SJCRH30 (cell line): Measurements from ENCODE around the gene IL1RL1. TPM values are rescaled to one million over a fixed set of nuclear protein-coding genes. Genes with fewer than 3 reads are reported as not detected.
A peak's percentile ranks its signal among the peaks of the same experiment; 100 is the strongest.

Experiments
- DNase-seq, 2 experiments: peaks; one replicate each; pipeline ENCODE4 v3.0.0-alpha.2; 2015 to 2020
- H3K27ac ChIP-seq: fragments of 250-450 bp; sonication (Bioruptor Pico); 2 replicates; pipeline ENCODE4 v1.5.1; 2020; ENCODE audit warnings: mild to moderate bottlenecking, moderate library complexity
- H3K27me3 ChIP-seq: fragments of 250-450 bp; sonication (Bioruptor Pico); 2 replicates; pipeline ENCODE4 v1.5.1; 2020; ENCODE audit warnings: mild to moderate bottlenecking, moderate library complexity
- H3K36me3 ChIP-seq: fragments of 250-450 bp; sonication (Bioruptor Pico); 2 replicates; pipeline ENCODE4 v1.5.1; 2020; ENCODE audit warnings: mild to moderate bottlenecking, moderate library complexity
- H3K4me1 ChIP-seq: fragments of 250-450 bp; sonication (Bioruptor Pico); 2 replicates; pipeline ENCODE4 v1.5.1; 2020; ENCODE audit warnings: mild to moderate bottlenecking, moderate library complexity
- H3K4me3 ChIP-seq: fragments of 250-450 bp; sonication (Bioruptor Pico); 2 replicates; pipeline ENCODE4 v1.5.1; 2020; ENCODE audit warnings: mild to moderate bottlenecking, moderate library complexity
- H3K9me3 ChIP-seq: fragments of 250-450 bp; sonication (Bioruptor Pico); replicated peaks from 2 replicates; pipeline ENCODE4 v1.5.1; 2020; ENCODE audit warnings: mild to moderate bottlenecking, moderate library complexity
- total RNA-seq: library from RNA; depleted of rRNA; stranded (reverse); fragments of >200 nt; shearing (Covaris generic); gene quantifications from 2 replicates; pipeline ENCODE4 v1.2.3, GENCODE V29; 2014

The IL1RL1 gene
- total RNA-seq, 1 experiment from 2014 or later, result not detected

GRCh38 chr2:102337481-102338386 is 26.4 kb downstream of the IL1RL1 start:
- no peak for DNase-seq
- Histone ChIP-seq H3K36me3 (no peaks in the 10 kb centered on the region), H3K27me3 (no peaks in the 10 kb centered on the region), H3K9me3 (no peaks in the 10 kb centered on the region), H3K4me1 (no peaks in the 10 kb centered on the region), H3K27ac (no peak overlapping the region), H3K4me3 (no peak overlapping the region)

DNA sequence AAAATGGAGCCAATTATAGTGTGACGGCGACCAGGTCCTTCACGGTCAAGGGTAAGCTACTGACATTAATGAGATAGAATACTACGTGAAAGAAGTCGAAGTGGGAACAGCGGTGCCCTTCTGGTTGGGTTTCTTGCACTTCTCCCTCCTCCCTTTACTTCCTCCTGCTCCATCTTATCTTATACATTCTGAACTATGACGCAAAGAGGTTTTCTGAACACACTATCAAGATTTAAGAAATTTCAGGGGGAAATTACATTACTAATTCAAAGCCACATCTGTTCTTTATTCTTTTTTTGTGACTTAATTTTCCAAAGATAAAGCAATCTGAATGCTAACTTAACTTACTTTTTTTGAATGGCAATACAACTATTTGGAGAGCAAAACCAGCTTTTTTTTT is 29.4 kb downstream of the IL1RL1 start:
- H3K27ac ChIP-seq, result no peak overlapping the region
- DNase-seq, result no peak
- H3K27me3 ChIP-seq, result no peaks in the 10 kb centered on the region
- no peak overlapping the region for H3K4me3 ChIP-seq
- H3K36me3 ChIP-seq, result no peaks in the 10 kb centered on the region
- no peaks in the 10 kb centered on the region for H3K4me1 ChIP-seq
- no peaks in the 10 kb centered on the region for H3K9me3 ChIP-seq

GRCh38 chr2:102342888-102343287 is 31.5 kb downstream of the IL1RL1 start:
- Histone ChIP-seq H3K4me3 (no peak overlapping the region), H3K27me3 (no peaks in the 10 kb centered on the region), H3K9me3 (no peaks in the 10 kb centered on the region), H3K4me1 (no peaks in the 10 kb centered on the region), H3K36me3 (no peaks in the 10 kb centered on the region), H3K27ac (no peak overlapping the region)
- no peak for DNase-seq

GRCh38 chr2:102344397-102344796 is 33.0 kb downstream of the IL1RL1 start:
- H3K4me3 ChIP-seq, result no peak overlapping the region
- no peak for DNase-seq
- H3K4me1 ChIP-seq, result no peaks in the 10 kb centered on the region
- no peaks in the 10 kb centered on the region for H3K36me3 ChIP-seq
- H3K27ac ChIP-seq, result no peak overlapping the region
- H3K9me3 ChIP-seq, result no peaks in the 10 kb centered on the region
- no peaks in the 10 kb centered on the region for H3K27me3 ChIP-seq

DNA sequence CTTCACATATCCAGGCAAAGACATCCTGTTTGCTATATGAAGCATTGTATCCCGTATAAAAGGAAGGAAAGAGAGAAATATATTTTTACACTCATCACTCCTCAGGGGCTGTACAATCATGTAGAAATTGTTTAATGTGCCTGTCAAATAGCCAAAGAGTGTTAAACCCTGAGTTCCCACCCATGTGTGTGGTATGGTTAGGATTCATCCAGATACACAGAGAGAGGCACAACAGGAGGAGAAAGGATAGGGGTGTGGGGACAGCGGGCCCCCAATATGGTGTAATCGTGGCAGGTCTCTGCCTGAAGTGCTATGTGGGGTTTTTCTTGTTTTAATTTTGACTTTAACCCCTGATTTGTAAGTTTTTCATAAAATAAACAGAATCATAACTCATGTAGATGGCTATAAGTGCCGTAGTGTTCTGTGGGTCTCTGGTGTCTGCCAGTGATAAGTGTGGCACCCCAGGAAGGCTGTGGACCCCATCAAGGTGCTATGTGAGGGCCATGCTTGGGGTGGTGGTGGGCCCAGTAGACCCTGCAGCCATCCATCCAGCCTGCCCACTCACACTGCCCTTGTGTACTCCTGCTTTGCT is 34.1 kb downstream of the IL1RL1 start:
- H3K4me1 ChIP-seq, result no peaks in the 10 kb centered on the region
- no peaks in the 10 kb centered on the region for H3K27me3 ChIP-seq
- H3K9me3 ChIP-seq, result no peaks in the 10 kb centered on the region
- H3K27ac ChIP-seq, result no peak overlapping the region
- no peaks in the 10 kb centered on the region for H3K36me3 ChIP-seq
- no peak for DNase-seq
- H3K4me3 ChIP-seq, result no peak overlapping the region

DNA sequence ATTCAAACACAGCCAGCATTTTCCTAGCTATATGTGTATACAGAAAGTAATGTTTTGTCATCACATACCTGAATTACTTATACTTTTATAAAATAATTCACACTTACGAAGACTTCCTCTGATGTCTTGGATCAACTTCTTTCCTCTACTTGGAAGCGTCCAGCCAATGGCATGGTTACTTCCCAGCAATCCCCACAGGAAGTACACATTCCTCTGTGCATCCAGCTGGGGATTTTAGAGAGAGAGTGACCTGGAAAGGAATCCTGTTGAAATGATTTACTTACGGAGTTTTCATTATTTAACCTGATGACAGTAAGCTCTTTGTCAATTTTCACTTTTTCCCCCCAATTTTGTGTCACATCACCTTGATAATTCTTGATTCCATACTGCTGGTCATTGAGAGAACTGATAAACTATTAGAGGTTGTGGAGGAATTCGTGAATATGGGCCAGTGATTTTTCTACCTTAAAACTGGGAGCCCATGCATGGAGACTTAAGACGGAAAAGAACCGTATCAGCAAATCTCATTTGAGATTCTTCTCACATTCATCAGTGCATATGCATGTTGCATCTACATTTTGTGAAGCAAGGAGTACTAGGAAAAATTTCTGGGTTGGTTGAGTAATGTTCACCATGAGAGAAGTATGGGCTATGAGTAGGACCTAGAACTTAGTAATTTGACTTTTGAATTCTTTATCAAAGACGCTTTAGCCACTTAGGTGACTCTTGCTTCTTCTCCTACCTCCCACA is 35.2 kb downstream of the IL1RL1 start:
- Histone ChIP-seq H3K4me1 (no peaks in the 10 kb centered on the region), H3K27me3 (no peaks in the 10 kb centered on the region), H3K4me3 (no peak overlapping the region), H3K9me3 (no peaks in the 10 kb centered on the region), H3K36me3 (no peaks in the 10 kb centered on the region), H3K27ac (no peak overlapping the region)
- no peak for DNase-seq

DNA sequence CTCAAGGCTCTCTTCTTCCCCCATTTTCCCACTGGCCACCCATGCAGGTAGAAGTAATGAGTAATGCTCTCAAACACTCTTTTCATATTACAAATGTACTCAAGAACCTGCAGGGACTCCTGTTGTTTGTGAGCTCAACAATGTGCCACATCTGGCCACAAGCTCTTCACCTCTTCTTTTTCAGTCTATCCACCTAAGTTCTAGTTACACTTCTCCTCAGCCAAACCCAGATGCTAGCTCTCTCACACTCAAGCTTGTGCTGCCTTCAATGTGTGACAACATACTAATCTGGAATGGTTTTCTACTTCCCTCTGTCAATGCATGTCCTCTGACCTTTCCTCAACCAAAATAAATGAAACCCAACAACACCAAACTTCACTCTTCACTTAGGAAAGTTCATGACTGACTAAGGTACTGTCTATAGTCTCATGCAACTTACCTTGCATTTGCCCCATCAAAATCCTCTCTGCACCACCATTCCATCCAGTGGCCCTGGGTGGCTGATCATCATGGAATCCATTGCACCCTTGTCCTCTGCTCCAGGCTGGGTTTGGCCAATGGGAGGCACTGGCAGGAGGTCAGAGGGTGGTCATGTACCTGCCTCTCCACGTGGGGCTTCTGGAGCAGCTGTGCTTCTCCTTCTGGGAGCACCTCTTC is 38.9 kb downstream of the IL1RL1 start:
- Histone ChIP-seq H3K4me1 (no peaks in the 10 kb centered on the region), H3K27ac (no peak overlapping the region), H3K4me3 (no peak overlapping the region), H3K36me3 (no peaks in the 10 kb centered on the region), H3K9me3 (no peaks in the 10 kb centered on the region), H3K27me3 (peaks cover 3% of the 10 kb centered on the region; the same call in 1 of the 2 replicates)
- peak in 1 of 2 experiments; percentile 5 for DNase-seq

GRCh38 chr2:102355526-102356380 is 44.4 kb downstream of the IL1RL1 start, which contains the start of gene IL18R1:
IL18R1 (plus strand) TSS chr2:102355796; CDS start chr2:102362661, 6,865 bp downstream.
- Histone ChIP-seq H3K4me1 (no peaks in the 10 kb centered on the region), H3K4me3 (peak within 1 kb of the TSS; percentile 53), H3K27me3 (peaks cover 8% of the 10 kb centered on the region), H3K9me3 (no peaks in the 10 kb centered on the region), H3K27ac (no peak within 1 kb of the TSS), H3K36me3 (no peaks in the 10 kb centered on the region)
- peak; percentile 65 to 74 for DNase-seq

GRCh38 chr2:102356381-102356712 is 45.0 kb downstream of the IL1RL1 start:
- Histone ChIP-seq H3K27me3 (peaks cover 8% of the 10 kb centered on the region), H3K36me3 (no peaks in the 10 kb centered on the region), H3K27ac (no peak overlapping the region), H3K9me3 (no peaks in the 10 kb centered on the region), H3K4me3 (no peak overlapping the region), H3K4me1 (no peaks in the 10 kb centered on the region)
- no peak for DNase-seq

GRCh38 chr2:102356741-102357140 is 45.4 kb downstream of the IL1RL1 start:
- no peaks in the 10 kb centered on the region for H3K4me1 ChIP-seq
- H3K4me3 ChIP-seq, result no peak overlapping the region
- H3K9me3 ChIP-seq, result no peaks in the 10 kb centered on the region
- no peaks in the 10 kb centered on the region for H3K36me3 ChIP-seq
- H3K27ac ChIP-seq, result no peak overlapping the region
- DNase-seq, result no peak
- H3K27me3 ChIP-seq, result peaks cover 8% of the 10 kb centered on the region

DNA sequence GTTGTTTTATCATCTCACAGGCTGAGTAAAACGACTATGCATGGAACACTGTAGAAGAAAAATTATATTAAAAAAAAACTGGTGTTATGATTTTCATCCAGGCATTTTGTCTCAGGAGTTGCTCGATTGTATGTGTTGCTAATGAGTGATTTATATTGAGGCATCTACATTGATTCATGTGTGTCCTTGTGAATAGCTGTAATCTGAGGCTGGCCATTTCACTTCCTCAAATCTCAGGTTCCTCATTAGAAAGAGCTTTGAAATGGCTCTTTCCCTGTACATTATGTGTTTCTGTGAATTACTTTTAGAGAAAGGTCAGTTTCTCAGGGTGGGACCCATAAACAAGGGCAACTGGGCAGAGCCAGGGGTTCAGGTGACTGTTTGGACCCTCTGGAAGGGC is 46.6 kb downstream of the IL1RL1 start:
- Histone ChIP-seq H3K9me3 (no peaks in the 10 kb centered on the region), H3K4me3 (no peak overlapping the region), H3K27me3 (peaks cover 8% of the 10 kb centered on the region), H3K27ac (no peak overlapping the region), H3K36me3 (no peaks in the 10 kb centered on the region), H3K4me1 (no peaks in the 10 kb centered on the region)
- no peak for DNase-seq

- H3K4me1 ChIP-seq, result no peaks in the 10 kb centered on the region
- no peak overlapping the region for H3K27ac ChIP-seq
- H3K27me3 ChIP-seq, result peaks cover 8% of the 10 kb centered on the region
- no peaks in the 10 kb centered on the region for H3K36me3 ChIP-seq
- DNase-seq, result no peak
- H3K4me3 ChIP-seq, result no peak overlapping the region
- no peaks in the 10 kb centered on the region for H3K9me3 ChIP-seq
Measured at GRCh38 chr2:102358496-102358895, 47.1 kb downstream of the IL1RL1 start.

DNA sequence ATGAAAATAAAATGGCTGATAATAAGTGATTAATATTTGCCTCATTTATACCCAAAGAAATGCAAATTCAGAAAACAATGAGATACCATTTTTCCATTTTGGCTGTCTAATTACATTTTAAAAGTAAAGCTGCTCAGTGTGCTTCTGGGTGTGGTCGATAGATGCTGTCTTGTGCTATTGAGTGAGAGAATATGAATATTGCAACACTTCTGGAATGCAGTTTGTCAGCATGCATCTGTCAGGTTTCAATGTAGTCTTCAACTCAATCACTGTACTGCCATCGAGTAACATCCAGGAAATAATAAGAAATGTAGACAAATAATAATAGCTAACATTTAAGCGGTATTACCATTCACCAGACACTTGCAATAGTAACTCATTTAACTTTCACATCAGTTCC is 48.2 kb downstream of the IL1RL1 start:
- Histone ChIP-seq H3K27me3 (peaks cover 8% of the 10 kb centered on the region), H3K4me3 (no peak overlapping the region), H3K9me3 (no peaks in the 10 kb centered on the region), H3K4me1 (no peaks in the 10 kb centered on the region), H3K36me3 (no peaks in the 10 kb centered on the region), H3K27ac (no peak overlapping the region)
- DNase-seq, result no peak
